ENCODE results near the gene SH3BGRL2.

DNA sequence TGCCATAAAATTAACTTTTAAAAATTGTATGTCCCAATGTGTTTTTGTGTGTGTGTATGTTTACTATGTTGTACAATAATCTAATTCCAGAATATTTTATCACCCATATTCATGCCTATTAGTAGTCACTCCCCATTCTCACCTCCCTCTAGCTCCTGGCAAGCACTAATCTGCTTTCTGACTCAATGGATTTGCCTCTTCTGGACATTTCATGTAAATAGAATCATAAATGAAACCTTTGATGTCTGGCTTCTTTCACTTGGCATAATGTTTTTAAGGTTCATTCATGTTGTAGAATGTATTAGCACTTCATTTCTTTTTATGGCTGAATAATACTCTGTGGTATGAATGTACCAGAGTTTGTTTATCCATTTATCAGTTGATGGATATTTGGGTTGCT, 15.4 kb downstream of the SH3BGRL2 start:
- TF ChIP-seq, protein P1, sequence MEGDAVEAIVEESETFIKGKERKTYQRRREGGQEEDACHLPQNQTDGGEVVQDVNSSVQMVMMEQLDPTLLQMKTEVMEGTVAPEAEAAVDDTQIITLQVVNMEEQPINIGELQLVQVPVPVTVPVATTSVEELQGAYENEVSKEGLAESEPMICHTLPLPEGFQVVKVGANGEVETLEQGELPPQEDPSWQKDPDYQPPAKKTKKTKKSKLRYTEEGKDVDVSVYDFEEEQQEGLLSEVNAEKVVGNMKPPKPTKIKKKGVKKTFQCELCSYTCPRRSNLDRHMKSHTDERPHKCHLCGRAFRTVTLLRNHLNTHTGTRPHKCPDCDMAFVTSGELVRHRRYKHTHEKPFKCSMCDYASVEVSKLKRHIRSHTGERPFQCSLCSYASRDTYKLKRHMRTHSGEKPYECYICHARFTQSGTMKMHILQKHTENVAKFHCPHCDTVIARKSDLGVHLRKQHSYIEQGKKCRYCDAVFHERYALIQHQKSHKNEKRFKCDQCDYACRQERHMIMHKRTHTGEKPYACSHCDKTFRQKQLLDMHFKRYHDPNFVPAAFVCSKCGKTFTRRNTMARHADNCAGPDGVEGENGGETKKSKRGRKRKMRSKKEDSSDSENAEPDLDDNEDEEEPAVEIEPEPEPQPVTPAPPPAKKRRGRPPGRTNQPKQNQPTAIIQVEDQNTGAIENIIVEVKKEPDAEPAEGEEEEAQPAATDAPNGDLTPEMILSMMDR (IDR thresholded peaks at IDR 0.05; ENCODE audit: borderline replicate concordance, extremely low read depth, low read length, poor library complexity, severe bottlenecking) = no peak
- no peak for TF ChIP-seq EZH2 (IDR thresholded peaks at IDR 0.05; ENCODE audit: borderline replicate concordance, low read depth, low read length, severe bottlenecking)

All from DND-41 (cell line).